ENCODE measurements around the gene YWHAB.

DNA sequence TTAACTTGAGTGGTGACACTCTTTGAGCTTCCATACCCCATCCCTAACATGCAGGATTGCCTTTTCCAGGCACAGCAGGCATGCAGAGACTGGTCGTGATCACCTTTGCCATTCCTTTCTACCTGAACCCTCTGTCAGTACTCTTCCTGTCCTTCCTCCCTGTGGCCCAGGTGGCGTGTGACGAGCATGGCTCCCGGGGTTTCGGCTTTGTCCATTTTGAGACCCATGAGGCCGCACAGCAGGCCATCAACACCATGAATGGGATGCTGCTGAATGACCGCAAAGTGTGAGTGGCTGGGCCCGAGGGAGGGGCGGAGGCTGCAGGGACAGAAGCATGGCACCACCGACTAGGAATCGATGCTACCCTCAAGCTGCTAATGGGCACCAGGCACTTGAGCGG, 31.1 kb downstream of the YWHAB start:
- TF ChIP-seq, protein P1, sequence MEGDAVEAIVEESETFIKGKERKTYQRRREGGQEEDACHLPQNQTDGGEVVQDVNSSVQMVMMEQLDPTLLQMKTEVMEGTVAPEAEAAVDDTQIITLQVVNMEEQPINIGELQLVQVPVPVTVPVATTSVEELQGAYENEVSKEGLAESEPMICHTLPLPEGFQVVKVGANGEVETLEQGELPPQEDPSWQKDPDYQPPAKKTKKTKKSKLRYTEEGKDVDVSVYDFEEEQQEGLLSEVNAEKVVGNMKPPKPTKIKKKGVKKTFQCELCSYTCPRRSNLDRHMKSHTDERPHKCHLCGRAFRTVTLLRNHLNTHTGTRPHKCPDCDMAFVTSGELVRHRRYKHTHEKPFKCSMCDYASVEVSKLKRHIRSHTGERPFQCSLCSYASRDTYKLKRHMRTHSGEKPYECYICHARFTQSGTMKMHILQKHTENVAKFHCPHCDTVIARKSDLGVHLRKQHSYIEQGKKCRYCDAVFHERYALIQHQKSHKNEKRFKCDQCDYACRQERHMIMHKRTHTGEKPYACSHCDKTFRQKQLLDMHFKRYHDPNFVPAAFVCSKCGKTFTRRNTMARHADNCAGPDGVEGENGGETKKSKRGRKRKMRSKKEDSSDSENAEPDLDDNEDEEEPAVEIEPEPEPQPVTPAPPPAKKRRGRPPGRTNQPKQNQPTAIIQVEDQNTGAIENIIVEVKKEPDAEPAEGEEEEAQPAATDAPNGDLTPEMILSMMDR (IDR thresholded peaks at IDR 0.05; ENCODE audit: poor library complexity), result no peak
- TF ChIP-seq EZH2phosphoT487 (IDR thresholded peaks at IDR 0.05; ENCODE audit: low read depth, severe bottlenecking, unreplicated experiment), result no peak

All from hepatocyte (in vitro differentiated cells).